Measurements from ENCODE around the gene KLHL29.

The KLHL29 gene

GRCh38 chr2:23695890-23696751 is 311.1 kb downstream of the KLHL29 start:
- DNase-seq (ENCODE audit: low read depth in 2 of 2): no peak

GRCh38 chr2:23696752-23697045 is 311.7 kb downstream of the KLHL29 start:
- no peak for DNase-seq (ENCODE audit: low read depth in 2 of 2)

- no peak for DNase-seq (ENCODE audit: low read depth in 2 of 2)
These were observed 312.5 kb downstream of the KLHL29 start for GRCh38 chr2:23697256-23698075.

- DNase-seq (ENCODE audit: low read depth in 2 of 2): no peak
These were observed 313.2 kb downstream of the KLHL29 start for GRCh38 chr2:23698116-23698693.

- no peak for DNase-seq (ENCODE audit: low read depth in 2 of 2)
These were observed 314.0 kb downstream of the KLHL29 start for GRCh38 chr2:23698721-23699579.

GRCh38 chr2:23699580-23699925 is 314.6 kb downstream of the KLHL29 start:
- DNase-seq (ENCODE audit: low read depth in 2 of 2): no peak

GRCh38 chr2:23700627-23701026 is 315.6 kb downstream of the KLHL29 start:
- no peak for DNase-seq (ENCODE audit: low read depth in 2 of 2)

- DNase-seq (ENCODE audit: low read depth in 2 of 2): no peak
These were observed 318.1 kb downstream of the KLHL29 start for GRCh38 chr2:23703037-23703582.

GRCh38 chr2:23703583-23704385 is 318.8 kb downstream of the KLHL29 start:
- DNase-seq (ENCODE audit: low read depth in 2 of 2): no peak

GRCh38 chr2:23705771-23706612 is 321.0 kb downstream of the KLHL29 start:
- no peak for DNase-seq (ENCODE audit: low read depth in 2 of 2)

GRCh38 chr2:23706613-23707078 is 321.7 kb downstream of the KLHL29 start:
- DNase-seq (ENCODE audit: low read depth in 2 of 2): no peak

- no peak for DNase-seq (ENCODE audit: low read depth in 2 of 2)
These were observed 322.1 kb downstream of the KLHL29 start for GRCh38 chr2:23707096-23707495.

GRCh38 chr2:23708771-23709170 is 323.8 kb downstream of the KLHL29 start:
- DNase-seq (ENCODE audit: low read depth in 2 of 2): no peak

- no peak for DNase-seq (ENCODE audit: low read depth in 2 of 2)
These were observed 324.3 kb downstream of the KLHL29 start for GRCh38 chr2:23709311-23709710.

GRCh38 chr2:23711979-23712755 is 327.2 kb downstream of the KLHL29 start:
- DNase-seq (ENCODE audit: low read depth in 2 of 2): no peak

GRCh38 chr2:23712756-23713151 is 327.8 kb downstream of the KLHL29 start:
- DNase-seq (ENCODE audit: low read depth in 2 of 2): no peak

GRCh38 chr2:23713351-23713750 is 328.4 kb downstream of the KLHL29 start:
- no peak for DNase-seq (ENCODE audit: low read depth in 2 of 2)

- DNase-seq (ENCODE audit: low read depth in 2 of 2): no peak
These were observed 334.1 kb downstream of the KLHL29 start for GRCh38 chr2:23718931-23719700.
